Endothelial cell of umbilical vein (primary cell): Measurements from ENCODE around the gene KCNE4.

ENCODE experiments used
- EZH2 ChIP-seq: IDR thresholded peaks from 2 replicates; pipeline ENCODE4 v1.6.1; 2012; ENCODE audit warnings: borderline replicate concordance, low read depth, mild to moderate bottlenecking, moderate library complexity, low read length, inconsistent platforms; ENCODE audit not compliant: severe bottlenecking
- FOS ChIP-seq: IDR thresholded peaks from 2 replicates; pipeline ENCODE4 v1.6.1; 2011; ENCODE audit warnings: mild to moderate bottlenecking, low read length, moderate library complexity, borderline replicate concordance; ENCODE audit not compliant: insufficient read depth
- GATA2 ChIP-seq: IDR thresholded peaks from 2 replicates; pipeline ENCODE4 v1.7.0; 2011; ENCODE audit warnings: low read depth, mild to moderate bottlenecking, moderate library complexity, mixed read lengths, low read length; ENCODE audit not compliant: insufficient read length, insufficient read depth
- JUN ChIP-seq: IDR thresholded peaks from 2 replicates; pipeline ENCODE4 v1.6.1; 2011; ENCODE audit warnings: borderline replicate concordance, low read depth; ENCODE audit not compliant: insufficient read length, insufficient read depth
- MYC ChIP-seq: IDR thresholded peaks from one replicate; pipeline ENCODE4 v1.6.1; 2011; ENCODE audit warnings: mild to moderate bottlenecking, low read depth, low read length
- POLR2A ChIP-seq: IDR thresholded peaks from 2 replicates; pipeline ENCODE4 v1.6.1; 2012; ENCODE audit warnings: low read depth, mild to moderate bottlenecking, control low read depth, low read length
- POLR2AphosphoS5 ChIP-seq: IDR thresholded peaks from 2 replicates; pipeline ENCODE4 v1.6.1; 2012; ENCODE audit warnings: low read depth, mild to moderate bottlenecking, control low read depth, low read length, moderate library complexity; ENCODE audit not compliant: insufficient read depth
- TF ChIP-seq, protein P1 (sequence below), 2 donors: IDR thresholded peaks; 1 replicate in 1 of 2; 2 replicates in 1 of 2; pipeline ENCODE4 v1.5.1; 2011; ENCODE audit warnings: low read length in 2 of 2, mild to moderate bottlenecking in 2 of 2, moderate library complexity in 2 of 2, control low read depth in 1 of 2, inconsistent platforms in 1 of 2, low read depth in 1 of 2; ENCODE audit not compliant: insufficient read depth in 1 of 2; ENCODE audit errors: extremely low read depth in 1 of 2
- TF ChIP-seq, protein P2 (sequence below): IDR thresholded peaks from 2 replicates; pipeline ENCODE4 v1.6.1; 2011; ENCODE audit not compliant: insufficient read depth, insufficient read length

DNA sequence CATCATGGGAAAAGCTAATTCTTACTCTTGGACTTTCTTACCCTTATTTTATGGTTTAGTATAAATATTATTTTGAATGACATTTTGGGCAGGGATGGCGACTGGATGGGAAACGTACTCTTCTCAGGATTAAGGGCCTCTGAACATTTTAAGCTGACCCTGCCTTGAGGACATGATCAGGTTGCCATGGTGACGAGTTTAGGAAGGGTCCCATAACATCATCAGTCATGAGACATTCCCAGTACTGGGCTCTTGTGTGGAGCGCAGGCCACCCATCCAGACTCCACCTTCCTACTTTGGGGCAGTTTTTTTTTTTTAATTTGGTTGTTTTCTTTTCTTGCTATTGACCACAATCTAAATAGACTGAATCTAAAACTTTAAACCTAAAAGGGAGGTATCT, 40.7 kb downstream of the KCNE4 start:
- no peak for TF ChIP-seq FOS
- TF ChIP-seq, protein P1, sequence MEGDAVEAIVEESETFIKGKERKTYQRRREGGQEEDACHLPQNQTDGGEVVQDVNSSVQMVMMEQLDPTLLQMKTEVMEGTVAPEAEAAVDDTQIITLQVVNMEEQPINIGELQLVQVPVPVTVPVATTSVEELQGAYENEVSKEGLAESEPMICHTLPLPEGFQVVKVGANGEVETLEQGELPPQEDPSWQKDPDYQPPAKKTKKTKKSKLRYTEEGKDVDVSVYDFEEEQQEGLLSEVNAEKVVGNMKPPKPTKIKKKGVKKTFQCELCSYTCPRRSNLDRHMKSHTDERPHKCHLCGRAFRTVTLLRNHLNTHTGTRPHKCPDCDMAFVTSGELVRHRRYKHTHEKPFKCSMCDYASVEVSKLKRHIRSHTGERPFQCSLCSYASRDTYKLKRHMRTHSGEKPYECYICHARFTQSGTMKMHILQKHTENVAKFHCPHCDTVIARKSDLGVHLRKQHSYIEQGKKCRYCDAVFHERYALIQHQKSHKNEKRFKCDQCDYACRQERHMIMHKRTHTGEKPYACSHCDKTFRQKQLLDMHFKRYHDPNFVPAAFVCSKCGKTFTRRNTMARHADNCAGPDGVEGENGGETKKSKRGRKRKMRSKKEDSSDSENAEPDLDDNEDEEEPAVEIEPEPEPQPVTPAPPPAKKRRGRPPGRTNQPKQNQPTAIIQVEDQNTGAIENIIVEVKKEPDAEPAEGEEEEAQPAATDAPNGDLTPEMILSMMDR (IDR thresholded peaks at IDR 0.05; ENCODE audit: extremely low read depth in 1 of 2, insufficient read depth in 1 of 2, low read depth in 1 of 2, low read length in 2 of 2): no peak
- TF ChIP-seq EZH2: no peak
- TF ChIP-seq POLR2A: no peak
- no peak for TF ChIP-seq POLR2AphosphoS5
- TF ChIP-seq, protein P2, sequence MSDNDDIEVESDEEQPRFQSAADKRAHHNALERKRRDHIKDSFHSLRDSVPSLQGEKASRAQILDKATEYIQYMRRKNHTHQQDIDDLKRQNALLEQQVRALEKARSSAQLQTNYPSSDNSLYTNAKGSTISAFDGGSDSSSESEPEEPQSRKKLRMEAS: no peak
- TF ChIP-seq JUN: no peak
- TF ChIP-seq MYC: no peak
- no peak for TF ChIP-seq GATA2
